ENCODE data around the gene SPEG.

The SPEG gene

DNA sequence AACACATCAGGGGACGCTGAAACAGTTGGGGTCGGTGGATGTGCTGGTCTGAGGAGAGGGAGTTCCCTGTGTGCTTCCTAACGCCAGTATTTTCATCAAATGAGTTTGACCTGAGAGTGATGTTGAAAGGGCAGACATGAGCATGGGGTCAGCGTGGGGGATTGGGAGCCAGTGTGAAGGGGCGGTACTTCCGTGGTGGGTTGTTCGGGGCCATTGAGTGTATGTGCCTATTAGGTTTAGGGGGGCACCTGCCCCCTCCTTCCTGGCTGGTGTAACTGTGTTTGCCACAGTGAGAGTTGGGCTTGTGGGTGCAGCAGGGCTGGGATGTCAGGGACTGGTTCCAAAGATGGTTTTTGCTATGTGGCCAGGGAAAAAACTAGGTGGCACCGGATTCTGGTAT, 24.4 kb downstream of the SPEG start:
- H3K27ac ChIP-seq (replicated peaks) = no peak overlapping the region
- TF ChIP-seq SPI1 (IDR thresholded peaks at IDR 0.05; ENCODE audit: borderline replicate concordance, low read depth) (no peak), POLR2AphosphoS5 (IDR thresholded peaks at IDR 0.05; ENCODE audit: low read depth) (no peak)
- H3K27me3 ChIP-seq (ENCODE audit: insufficient read depth, poor library complexity, severe bottlenecking) = no peaks in the 10 kb centered on the region
- DNase-seq (ENCODE audit: low read depth in 1 of 2, low spot score in 1 of 2) = no peak
- H3K4me3 ChIP-seq (replicated peaks; ENCODE audit: insufficient read depth, low read length) = no peak overlapping the region

GRCh38 chr2:219459460-219460311, 25.0 kb downstream of the SPEG start:
- DNase-seq (ENCODE audit: low read depth in 1 of 2, low spot score in 1 of 2) = peak in 1 of 2 experiments; percentile 45
- no peak overlapping the region for H3K4me3 ChIP-seq (replicated peaks; ENCODE audit: insufficient read depth, low read length)
- TF ChIP-seq, protein P1, sequence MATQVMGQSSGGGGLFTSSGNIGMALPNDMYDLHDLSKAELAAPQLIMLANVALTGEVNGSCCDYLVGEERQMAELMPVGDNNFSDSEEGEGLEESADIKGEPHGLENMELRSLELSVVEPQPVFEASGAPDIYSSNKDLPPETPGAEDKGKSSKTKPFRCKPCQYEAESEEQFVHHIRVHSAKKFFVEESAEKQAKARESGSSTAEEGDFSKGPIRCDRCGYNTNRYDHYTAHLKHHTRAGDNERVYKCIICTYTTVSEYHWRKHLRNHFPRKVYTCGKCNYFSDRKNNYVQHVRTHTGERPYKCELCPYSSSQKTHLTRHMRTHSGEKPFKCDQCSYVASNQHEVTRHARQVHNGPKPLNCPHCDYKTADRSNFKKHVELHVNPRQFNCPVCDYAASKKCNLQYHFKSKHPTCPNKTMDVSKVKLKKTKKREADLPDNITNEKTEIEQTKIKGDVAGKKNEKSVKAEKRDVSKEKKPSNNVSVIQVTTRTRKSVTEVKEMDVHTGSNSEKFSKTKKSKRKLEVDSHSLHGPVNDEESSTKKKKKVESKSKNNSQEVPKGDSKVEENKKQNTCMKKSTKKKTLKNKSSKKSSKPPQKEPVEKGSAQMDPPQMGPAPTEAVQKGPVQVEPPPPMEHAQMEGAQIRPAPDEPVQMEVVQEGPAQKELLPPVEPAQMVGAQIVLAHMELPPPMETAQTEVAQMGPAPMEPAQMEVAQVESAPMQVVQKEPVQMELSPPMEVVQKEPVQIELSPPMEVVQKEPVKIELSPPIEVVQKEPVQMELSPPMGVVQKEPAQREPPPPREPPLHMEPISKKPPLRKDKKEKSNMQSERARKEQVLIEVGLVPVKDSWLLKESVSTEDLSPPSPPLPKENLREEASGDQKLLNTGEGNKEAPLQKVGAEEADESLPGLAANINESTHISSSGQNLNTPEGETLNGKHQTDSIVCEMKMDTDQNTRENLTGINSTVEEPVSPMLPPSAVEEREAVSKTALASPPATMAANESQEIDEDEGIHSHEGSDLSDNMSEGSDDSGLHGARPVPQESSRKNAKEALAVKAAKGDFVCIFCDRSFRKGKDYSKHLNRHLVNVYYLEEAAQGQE (IDR thresholded peaks at IDR 0.05; ENCODE audit: insufficient replicate concordance, low read depth) = no peak
- TF ChIP-seq, protein P2, sequence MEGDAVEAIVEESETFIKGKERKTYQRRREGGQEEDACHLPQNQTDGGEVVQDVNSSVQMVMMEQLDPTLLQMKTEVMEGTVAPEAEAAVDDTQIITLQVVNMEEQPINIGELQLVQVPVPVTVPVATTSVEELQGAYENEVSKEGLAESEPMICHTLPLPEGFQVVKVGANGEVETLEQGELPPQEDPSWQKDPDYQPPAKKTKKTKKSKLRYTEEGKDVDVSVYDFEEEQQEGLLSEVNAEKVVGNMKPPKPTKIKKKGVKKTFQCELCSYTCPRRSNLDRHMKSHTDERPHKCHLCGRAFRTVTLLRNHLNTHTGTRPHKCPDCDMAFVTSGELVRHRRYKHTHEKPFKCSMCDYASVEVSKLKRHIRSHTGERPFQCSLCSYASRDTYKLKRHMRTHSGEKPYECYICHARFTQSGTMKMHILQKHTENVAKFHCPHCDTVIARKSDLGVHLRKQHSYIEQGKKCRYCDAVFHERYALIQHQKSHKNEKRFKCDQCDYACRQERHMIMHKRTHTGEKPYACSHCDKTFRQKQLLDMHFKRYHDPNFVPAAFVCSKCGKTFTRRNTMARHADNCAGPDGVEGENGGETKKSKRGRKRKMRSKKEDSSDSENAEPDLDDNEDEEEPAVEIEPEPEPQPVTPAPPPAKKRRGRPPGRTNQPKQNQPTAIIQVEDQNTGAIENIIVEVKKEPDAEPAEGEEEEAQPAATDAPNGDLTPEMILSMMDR (IDR thresholded peaks at IDR 0.05; ENCODE audit: insufficient read depth, low read length) = peak; percentile 97
- H3K27me3 ChIP-seq (ENCODE audit: insufficient read depth, poor library complexity, severe bottlenecking) = no peaks in the 10 kb centered on the region
- no peak overlapping the region; the same call in 1 of the 2 replicates for H3K27ac ChIP-seq (replicated peaks)

GRCh38 chr2:219460424-219460926, 25.8 kb downstream of the SPEG start:
- H3K27ac ChIP-seq (replicated peaks) = peak overlapping the region; percentile 68
- H3K4me3 ChIP-seq (replicated peaks; ENCODE audit: insufficient read depth, low read length) = no peak overlapping the region
- TF ChIP-seq POLR2AphosphoS5 (IDR thresholded peaks at IDR 0.05; ENCODE audit: low read depth) (no peak), SPI1 (IDR thresholded peaks at IDR 0.05; ENCODE audit: borderline replicate concordance, low read depth) (no peak)
- TF ChIP-seq, protein P1 (IDR thresholded peaks at IDR 0.05; ENCODE audit: insufficient replicate concordance, low read depth) = no peak
- peak in 1 of 2 experiments; percentile 78 for DNase-seq (ENCODE audit: low read depth in 1 of 2, low spot score in 1 of 2)
- H3K27me3 ChIP-seq (ENCODE audit: insufficient read depth, poor library complexity, severe bottlenecking) = no peaks in the 10 kb centered on the region

- DNase-seq (ENCODE audit: low read depth in 1 of 2, low spot score in 1 of 2) = peak; percentile 33 to 77
- H3K27ac ChIP-seq (replicated peaks) = peak overlapping the region; percentile 68
These were observed 26.4 kb downstream of the SPEG start for GRCh38 chr2:219461047-219461514.

More at GRCh38 chr2:219461047-219461514, 26.4 kb downstream of the SPEG start:
- TF ChIP-seq GABPA (IDR thresholded peaks at IDR 0.05; ENCODE audit: low read depth) (no peak), SPI1 (IDR thresholded peaks at IDR 0.05; ENCODE audit: borderline replicate concordance, low read depth) (no peak), POLR2AphosphoS5 (IDR thresholded peaks at IDR 0.05; ENCODE audit: low read depth) (no peak)
- TF ChIP-seq, protein P1 (IDR thresholded peaks at IDR 0.05; ENCODE audit: insufficient replicate concordance, low read depth) = no peak
- H3K27me3 ChIP-seq (ENCODE audit: insufficient read depth, poor library complexity, severe bottlenecking) = no peaks in the 10 kb centered on the region
- no peak overlapping the region for H3K4me3 ChIP-seq (replicated peaks; ENCODE audit: insufficient read depth, low read length)
